Activated CD8-positive, alpha-beta memory T cell treated with anti-CD3 and anti-CD28 coated beads, Interleukin-2, amount 50 U/mL, for 24 hours (primary cell): Measurements from ENCODE around the gene NLN.

Experiments
- DNase-seq: peaks from one replicate; pipeline ENCODE4 v3.0.0-alpha.2; 2020; ENCODE audit errors: extremely low read depth

Gene NLN

DNA sequence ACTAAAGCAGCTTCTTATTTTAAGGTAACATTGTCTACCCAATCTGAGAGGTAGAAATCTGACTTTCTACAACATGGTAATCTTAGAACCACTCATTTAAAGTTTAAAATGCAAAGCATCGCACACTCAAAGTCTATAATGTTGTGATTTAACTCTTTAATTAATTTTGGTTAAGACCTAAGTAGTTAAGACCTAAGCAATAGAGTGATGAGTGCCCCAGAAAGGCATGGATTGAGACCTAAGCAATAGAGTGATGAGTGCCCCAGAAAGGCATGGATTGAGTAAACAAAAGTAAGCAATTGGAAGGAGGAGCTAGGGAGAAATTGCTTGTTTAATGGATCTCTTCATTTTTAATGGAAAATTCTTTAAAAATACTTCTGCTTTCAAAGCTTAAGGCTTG is 86.8 kb downstream of the NLN start:
- DNase-seq: no peak

- DNase-seq: no peak
Measured at GRCh38 chr5:65809817-65810531, 88.0 kb downstream of the NLN start.

GRCh38 chr5:65811004-65811403 is 89.0 kb downstream of the NLN start:
- DNase-seq: no peak

GRCh38 chr5:65811885-65812284 is 89.9 kb downstream of the NLN start:
- DNase-seq: no peak

- no peak for DNase-seq
Measured at GRCh38 chr5:65812648-65813047, 90.6 kb downstream of the NLN start.

DNA sequence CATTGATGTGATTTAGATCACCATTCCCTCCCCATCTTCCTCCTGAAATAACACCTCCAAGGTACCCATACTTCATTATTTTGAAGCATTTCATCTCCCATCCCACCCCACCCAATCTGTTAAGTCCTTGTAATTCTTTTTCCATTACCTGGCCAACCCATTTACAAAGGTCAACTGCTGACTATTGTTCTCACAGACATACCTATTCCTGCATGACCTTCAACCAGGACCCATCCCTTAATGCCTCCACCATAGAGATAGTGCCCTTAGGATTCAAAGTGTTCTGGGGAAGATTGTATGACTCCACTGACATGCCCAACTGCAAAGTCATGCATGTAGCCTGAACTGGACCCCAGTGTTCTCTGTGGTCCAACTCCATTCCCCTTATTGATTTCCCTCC is 91.2 kb downstream of the NLN start:
- DNase-seq: no peak

GRCh38 chr5:65815161-65815560 is 93.2 kb downstream of the NLN start:
- DNase-seq: no peak

DNA sequence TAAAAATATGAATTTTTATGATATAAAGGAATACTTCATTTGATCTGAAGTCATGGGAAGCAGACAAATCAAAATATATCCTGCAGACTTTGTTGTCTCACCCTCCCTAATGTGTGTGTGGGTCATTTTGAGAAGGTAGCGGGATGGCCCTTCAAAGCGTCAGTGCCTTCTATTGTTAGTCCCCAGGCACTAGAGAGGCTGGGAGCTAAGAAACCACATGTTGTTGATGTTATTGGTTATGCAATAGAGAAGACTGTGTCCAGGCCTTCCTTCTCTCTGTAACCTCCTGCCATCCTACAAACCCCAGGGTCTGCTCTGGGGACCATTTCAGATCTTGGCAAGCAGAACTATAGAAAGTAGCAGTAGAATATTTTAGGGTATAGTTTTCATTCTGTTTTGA is 94.7 kb downstream of the NLN start:
- no peak for DNase-seq

GRCh38 chr5:65817931-65818330 is 95.9 kb downstream of the NLN start:
- DNase-seq: no peak

- no peak for DNase-seq
Measured at GRCh38 chr5:65818592-65818991, 96.6 kb downstream of the NLN start.

- no peak for DNase-seq
Measured at GRCh38 chr5:65819215-65819904, 97.4 kb downstream of the NLN start.

DNA sequence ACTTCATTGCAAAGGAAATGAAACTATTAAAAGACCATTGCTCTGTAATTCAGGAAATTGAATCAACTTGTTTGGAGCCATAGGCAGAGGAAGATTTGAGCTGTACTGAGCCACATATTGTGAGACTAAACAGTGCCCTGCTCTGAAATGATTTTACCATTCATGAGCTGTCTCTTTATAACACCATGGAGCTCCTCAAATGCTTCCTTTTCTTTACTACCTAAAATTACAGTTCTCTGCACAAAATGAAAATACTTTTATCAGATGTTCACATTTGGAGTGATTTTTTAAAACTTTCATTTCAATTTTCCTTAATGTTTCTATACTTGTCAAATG is 97.9 kb downstream of the NLN start:
- no peak for DNase-seq

- DNase-seq: no peak
Measured at GRCh38 chr5:65820373-65820772, 98.4 kb downstream of the NLN start.

DNA sequence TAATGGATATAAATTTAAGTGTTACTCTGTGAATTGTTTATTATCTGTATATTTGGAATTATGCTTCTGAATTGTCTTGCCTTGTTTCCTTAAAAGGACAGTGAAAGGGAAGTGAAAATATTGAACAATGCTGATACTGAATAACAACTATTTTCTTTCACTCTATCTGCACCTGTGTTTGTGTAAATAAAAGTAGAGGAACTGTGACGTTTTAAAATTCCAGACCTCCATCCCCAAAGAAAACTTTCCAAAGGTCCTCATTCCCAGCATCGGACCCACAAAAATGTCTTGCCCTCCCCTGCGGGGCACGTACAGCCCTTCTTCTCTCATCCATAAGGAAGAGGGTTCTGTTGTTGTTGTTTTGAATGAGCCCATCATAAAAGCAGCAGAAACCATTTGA is 100.0 kb downstream of the NLN start:
- no peak for DNase-seq

- no peak for DNase-seq
Measured at GRCh38 chr5:65822710-65823109, 100.7 kb downstream of the NLN start.

GRCh38 chr5:65823204-65823603 is 101.2 kb downstream of the NLN start:
- no peak for DNase-seq

- DNase-seq: no peak
Measured at GRCh38 chr5:65823845-65824445, 101.9 kb downstream of the NLN start.

DNA sequence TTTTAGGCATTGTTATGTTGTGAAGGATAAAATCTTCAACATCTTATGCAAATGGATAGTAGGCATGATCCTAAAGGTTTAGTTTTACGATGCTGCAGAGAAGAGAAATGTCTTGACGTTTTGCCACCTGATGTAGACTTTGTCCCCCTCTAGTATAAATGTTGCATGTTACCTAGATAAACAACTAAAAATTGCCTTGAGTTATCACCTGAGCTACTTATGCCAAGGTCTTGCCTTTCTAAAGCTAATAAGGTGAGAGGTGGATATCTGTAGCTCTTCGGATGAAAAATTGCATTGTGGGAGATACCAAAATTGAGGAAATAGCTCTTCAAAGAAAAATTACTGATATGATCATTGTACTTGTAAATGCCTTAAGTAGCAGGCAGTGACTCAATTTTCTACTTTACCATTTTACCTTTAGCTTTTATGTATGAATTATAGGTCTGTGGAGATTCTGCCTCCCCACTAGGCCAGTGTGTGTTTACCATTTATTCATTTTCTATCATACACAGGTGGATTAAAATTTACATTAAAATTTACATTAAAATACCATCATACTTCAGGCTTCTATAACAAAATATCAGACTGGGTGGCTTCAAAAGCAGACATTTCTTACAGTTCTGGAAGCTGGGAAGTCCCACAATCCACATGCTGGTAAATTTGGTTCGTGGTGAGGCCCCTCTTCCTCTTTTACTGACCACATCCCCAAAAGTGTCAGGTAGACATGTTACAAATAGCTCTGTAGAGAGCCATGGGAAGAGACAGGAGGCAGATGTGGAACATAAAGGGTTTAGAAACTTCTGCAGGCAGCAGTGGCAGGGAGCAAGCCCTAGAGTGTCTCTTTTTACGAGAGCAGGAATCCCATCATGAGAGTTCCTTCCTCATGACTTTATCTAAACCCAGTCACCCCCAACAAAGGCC is 103.7 kb downstream of the NLN start:
- DNase-seq: no peak

DNA sequence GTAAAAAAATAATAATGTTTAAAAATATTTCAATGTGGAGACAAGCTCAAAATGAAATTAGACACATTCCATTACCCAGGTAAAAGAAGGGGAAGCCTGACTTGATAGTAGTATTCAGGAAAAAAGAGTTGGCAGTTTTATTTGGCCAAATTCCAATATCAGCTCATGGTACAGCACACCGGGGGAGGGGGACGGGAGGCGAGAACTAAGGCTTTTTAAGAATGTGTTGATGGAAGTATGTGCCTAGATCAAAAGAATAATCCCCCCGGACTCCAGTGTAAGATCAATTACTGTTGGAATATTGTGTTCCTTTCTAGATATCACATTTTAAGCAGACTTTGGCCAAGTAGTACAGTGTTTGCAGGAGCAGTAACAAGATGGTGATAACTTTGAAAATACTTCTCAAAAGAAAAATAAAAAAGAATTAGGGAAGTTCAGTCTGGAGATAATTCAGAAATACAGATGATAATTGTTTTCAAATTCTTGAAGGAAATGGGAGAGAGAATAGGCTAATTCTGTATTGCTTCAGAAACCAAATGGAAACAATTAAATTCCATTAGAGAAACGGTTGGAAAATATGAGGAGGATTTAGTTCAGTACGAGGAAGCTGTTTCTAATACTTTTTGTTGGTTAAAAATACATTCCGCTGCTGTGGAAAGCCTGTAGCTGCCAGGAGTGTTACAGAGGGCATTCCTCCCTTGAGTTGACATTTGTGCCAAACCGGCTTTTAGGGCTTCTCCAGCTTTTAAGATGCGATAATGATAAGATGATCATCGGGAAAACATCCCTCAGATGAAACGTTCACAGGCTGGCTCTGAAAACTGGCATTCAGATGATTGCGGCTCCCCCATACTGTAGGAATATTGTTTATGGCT is 106.3 kb downstream of the NLN start:
- no peak for DNase-seq

- no peak for DNase-seq
Measured at GRCh38 chr5:65830856-65831255, 108.9 kb downstream of the NLN start.

- no peak for DNase-seq
Measured at GRCh38 chr5:65831276-65831675, 109.3 kb downstream of the NLN start.
